Measurements from ENCODE around the gene NLRP12. TPM values are rescaled to one million over a fixed set of nuclear protein-coding genes. Genes with fewer than 3 reads are reported as not detected.
"Not testable (repeated sequence)": the region's sequence is repeated elsewhere in the genome, so short reads cannot be mapped to it uniquely, and the experiment has no call there.

NLRP12 gene
- total RNA-seq, 1 donor from 2014 or later: not detected

- intact Hi-C loops (cut with micrococcal nuclease): no loop called here
Observed at GRCh38 chr19:53785196-53785889, 38.8 kb downstream of the NLRP12 start.

- intact Hi-C loops (cut with micrococcal nuclease): no loop called here
Observed at GRCh38 chr19:53782698-53783097, 41.4 kb downstream of the NLRP12 start.

- intact Hi-C loops (cut with micrococcal nuclease): not testable (repeated sequence)
Observed at GRCh38 chr19:53781332-53781731, 42.8 kb downstream of the NLRP12 start.

GRCh38 chr19:53780506-53780905 lies 43.6 kb downstream of the NLRP12 start:
- intact Hi-C loops (cut with micrococcal nuclease): no loop called here

- intact Hi-C loops (cut with micrococcal nuclease): no loop called here
Observed at GRCh38 chr19:53775524-53775923, 48.6 kb downstream of the NLRP12 start.

GRCh38 chr19:53774491-53774890 lies 49.6 kb downstream of the NLRP12 start:
- intact Hi-C loops (cut with micrococcal nuclease): not testable (repeated sequence)

GRCh38 chr19:53773999-53774398 lies 50.1 kb downstream of the NLRP12 start:
- intact Hi-C loops (cut with micrococcal nuclease): loop anchor here (1.0 kb wide), 1 partner anchor 256 kb away; no protein-coding TSS in a partner anchor

GRCh38 chr19:53772943-53773342 lies 51.2 kb downstream of the NLRP12 start:
- intact Hi-C loops (cut with micrococcal nuclease): loop anchor here (1.0 kb wide), 1 partner anchor 257 kb away; no protein-coding TSS in a partner anchor

GRCh38 chr19:53771144-53771543 lies 53.0 kb downstream of the NLRP12 start:
- intact Hi-C loops (cut with micrococcal nuclease): no loop called here

- intact Hi-C loops (cut with micrococcal nuclease): not testable (repeated sequence)
Observed at GRCh38 chr19:53769696-53770309, 54.3 kb downstream of the NLRP12 start.

- intact Hi-C loops (cut with micrococcal nuclease): no loop called here
Observed at GRCh38 chr19:53768401-53768800, 55.7 kb downstream of the NLRP12 start.

- intact Hi-C loops (cut with micrococcal nuclease): not testable (repeated sequence)
Observed at GRCh38 chr19:53758991-53759390, 65.1 kb downstream of the NLRP12 start.

Other genes starting within 250 kb of the NLRP12 start
- not detected in 2 replicates for gene DPRX, start 192.3 kb downstream of the NLRP12 start, total RNA-seq
- gene MYADM, start 43.6 kb upstream of the NLRP12 start, total RNA-seq: 100 and 101 TPM in 2 replicates
- 0.32 TPM in 1 of 2 replicates, not detected in the other for gene PRKCG, start 57.9 kb upstream of the NLRP12 start, total RNA-seq
- gene CACNG7, start 85.0 kb upstream of the NLRP12 start, total RNA-seq: not detected in 2 replicates
- gene CACNG8, start 138.6 kb upstream of the NLRP12 start, total RNA-seq: not detected in 2 replicates
- not detected in 2 replicates for gene CACNG6, start 167.3 kb upstream of the NLRP12 start, total RNA-seq
- not detected in 2 replicates for gene VSTM1, start 239.6 kb upstream of the NLRP12 start, total RNA-seq

All from T-helper 1 cell treated with Interleukin-12 subunit alpha and Interleukin-12 subunit beta and Interleukin-4 antibody, amounts not matched to agents 30 ng/mL and 1 ng/mL, for 36 hours (primary cell).